Activated CD8-positive, alpha-beta memory T cell treated with anti-CD3 and anti-CD28 coated beads, Interleukin-2, amount 50 U/mL, for 24 hours (primary cell): ENCODE data around the gene MSH5.

ENCODE experiments used
- DNase-seq: peaks from one replicate; pipeline ENCODE4 v3.0.0-alpha.2; 2020; ENCODE audit errors: extremely low read depth

MSH5 gene

DNA sequence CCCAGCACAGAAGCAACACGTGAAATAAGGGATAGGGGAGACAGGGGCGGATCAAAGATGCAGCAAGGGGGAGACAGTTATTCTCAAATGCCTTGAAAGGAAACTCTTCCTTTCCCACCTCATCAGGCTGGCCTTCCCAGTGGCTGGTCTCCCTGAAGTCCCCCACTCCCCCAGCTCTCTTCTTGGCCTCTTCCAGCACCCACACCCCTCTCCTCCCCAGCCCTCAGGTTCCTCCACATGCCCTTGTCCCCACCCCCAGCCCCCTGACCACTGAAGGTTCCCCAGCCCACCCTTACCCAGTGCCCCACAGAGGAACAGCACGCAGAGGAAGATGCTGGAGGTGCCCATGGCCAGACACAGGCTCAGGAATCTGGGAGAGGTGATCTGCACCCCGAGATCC, 26.3 kb upstream of the MSH5 start:
- no peak for DNase-seq

DNA sequence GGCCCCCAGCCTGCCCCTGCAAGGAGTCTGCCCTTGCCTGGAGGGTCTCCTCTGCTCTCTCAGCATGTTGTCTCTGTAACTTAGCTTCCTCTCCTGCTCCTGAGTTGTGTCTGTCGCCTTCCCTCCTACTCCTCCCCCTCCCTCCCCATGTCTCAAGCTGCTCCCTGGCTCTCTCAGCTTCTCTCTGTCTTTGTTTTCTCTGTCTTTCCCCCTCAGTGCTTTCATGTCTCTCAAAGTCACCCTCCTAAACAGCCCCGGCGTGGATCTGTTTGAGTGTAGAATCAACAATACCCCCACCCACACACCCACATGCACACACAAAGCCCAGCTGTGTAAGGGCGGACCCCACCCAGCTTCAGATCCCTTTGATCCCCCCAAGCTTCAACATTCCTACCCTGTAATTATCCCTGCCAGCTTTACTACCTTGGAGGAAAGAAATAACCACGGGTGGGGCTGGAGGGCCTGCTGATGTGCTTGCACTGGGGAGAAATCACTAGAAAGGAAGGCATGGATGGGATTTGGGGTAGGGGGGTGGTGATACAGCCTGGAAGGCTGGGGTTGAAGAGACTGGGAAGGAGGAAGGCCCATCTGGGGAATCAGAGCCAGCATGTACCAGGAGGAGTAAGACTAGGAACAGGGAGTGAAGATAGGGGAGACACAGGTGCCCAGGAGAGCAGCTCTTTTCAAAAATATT, 25.7 kb upstream of the MSH5 start:
- no peak for DNase-seq

DNA sequence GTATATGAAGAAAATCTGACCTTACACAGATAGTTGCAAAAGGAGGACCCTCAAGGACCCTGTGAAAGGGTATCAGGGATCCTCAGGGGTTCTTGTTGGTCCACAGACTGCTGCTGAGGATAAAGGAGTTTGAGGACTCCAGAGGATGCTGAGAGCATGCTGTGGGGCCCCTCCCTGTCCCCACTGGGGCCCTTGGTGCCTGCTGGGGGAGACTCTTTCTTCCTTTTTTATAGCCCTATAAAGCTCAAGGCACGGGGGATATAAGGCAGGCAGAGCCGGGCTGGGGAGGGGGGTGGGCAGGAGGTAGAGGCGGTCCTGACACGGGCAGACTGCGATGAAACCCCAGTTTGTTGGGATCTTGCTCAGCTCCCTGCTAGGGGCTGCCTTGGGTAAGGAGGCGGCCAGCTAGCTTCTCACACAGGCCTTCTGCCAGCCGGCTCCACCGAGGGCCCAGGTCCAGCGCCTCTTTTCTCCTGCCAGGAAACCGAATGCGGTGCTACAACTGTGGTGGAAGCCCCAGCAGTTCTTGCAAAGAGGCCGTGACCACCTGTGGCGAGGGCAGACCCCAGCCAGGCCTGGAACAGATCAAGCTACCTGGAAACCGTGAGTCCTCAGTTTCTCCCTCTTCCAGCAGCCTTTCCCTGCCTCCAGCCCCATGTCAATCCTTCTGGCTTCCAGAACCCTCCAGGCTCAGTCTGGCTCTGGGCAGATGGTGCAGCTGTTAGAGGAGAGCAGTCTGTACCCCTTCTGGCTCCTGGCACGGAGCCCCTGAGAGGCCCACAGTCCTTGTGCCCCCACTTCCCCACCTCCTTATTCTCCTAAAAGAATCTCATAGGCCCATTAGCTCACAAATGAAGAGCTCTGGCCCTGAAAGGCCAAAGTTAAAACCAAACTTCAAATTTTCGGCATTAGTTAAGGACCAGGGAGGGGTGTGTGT, 24.5 kb upstream of the MSH5 start, which contains the start of gene LY6G6D:
TSS of gene LY6G6D (plus strand) at position 327 of the 937 bp plus-strand sequence. CDS start at position 335, 8 bp downstream.
- no peak for DNase-seq

DNA sequence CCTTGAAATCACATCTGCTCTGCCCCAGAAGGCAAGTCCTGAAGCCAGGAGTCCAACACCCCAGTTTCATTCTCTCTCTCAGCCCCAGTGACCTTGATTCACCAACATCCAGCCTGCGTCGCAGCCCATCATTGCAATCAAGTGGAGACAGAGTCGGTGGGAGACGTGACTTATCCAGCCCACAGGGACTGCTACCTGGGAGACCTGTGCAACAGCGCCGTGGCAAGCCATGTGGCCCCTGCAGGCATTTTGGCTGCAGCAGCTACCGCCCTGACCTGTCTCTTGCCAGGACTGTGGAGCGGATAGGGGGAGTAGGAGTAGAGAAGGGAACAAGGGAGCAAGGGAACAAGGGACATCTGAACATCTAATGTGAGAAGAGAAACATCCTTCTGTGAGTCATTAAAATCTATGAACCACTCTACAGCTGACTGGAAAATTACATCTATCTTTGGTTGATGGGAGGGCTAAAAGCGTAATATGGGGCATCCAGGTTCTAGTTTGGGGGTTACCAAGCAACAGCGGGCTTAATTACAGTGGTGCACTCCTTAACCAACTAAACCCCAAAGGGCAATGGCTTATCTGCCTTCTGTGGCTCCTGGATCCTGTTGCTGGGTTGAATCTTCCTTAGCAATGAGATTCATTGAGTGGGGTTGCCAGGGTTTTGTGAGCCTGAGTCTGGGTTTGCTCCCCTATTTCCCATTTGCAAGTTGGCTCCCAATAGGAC, 22.1 kb upstream of the MSH5 start:
- no peak for DNase-seq

DNA sequence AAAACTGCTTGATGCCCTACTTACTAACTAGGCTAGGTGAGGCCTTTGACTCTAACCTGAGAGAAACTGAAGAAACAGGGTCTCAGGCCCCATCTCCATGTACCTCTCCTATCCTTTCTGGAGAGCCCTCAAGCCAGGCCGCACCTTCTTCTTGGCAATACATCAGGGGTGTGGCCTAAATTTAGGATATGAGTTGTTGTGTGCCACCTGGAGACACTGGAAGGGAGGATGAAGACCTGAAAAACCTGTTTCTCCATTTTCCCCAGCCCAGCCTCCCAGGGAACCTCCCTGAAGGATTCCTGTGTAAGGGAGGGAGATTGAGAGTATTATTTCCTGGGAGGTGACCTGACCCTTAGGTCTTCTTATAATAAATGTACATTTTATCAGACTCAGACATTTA, 21.5 kb upstream of the MSH5 start:
- DNase-seq, result no peak

DNA sequence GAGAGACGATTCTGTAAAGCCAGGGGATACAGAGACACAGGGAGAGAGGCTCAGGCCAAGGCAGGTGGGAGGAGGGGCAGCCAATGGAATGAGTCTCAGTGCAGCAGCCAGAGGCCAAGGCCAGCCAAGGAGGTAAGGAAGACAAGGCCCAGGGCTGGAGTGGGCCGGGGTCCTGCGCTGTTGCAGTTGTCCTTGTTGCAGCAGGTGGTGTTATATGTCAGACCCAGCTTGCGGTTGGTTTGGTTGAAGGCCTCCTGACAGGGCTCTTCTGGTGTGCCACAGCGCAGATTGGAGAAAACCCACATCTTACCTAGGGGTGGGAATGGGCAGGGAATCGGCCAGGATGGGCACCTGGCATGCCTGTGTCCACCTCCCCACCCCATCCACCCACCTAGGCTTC, 20.8 kb upstream of the MSH5 start:
- DNase-seq, result no peak

GRCh38 chr6:31720196-31720770, 19.5 kb upstream of the MSH5 start:
- DNase-seq, result no peak

DNA sequence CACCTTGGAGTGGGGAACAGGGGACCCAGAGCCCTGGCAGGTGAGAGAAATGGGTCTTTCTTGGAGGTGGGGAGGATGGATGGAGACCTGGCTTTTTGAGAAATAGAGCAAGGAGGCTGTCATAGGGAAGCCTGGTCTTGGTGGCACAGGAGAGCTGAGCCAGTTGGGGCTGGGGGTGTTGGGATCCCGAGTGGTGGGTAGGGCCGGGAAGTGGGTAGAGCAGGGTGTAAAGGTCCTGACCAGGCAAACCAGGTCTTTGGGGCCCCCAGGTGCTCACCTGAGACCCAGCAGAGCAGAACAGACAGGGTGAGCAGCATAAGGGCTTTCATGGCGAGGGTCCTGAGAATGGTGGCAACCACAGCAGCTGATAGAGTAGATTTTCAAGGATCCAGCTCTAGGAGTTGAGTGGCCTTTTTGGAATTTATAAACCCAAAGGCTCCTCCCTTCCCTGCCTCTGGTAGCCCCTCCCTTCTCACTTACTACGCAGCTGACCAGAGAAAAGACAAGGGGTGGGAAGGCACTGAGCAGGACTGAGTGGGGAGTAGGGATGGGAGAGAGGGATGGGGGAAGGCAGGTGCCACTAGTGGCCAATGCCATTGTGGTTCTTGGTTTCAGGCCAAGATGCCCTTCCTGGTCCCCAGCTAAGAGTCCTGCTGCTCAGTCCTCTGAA, 18.3 kb upstream of the MSH5 start, which contains the start of gene LY6G6C:
TSS of gene LY6G6C (minus strand) at position 396 of the 670 bp plus-strand sequence. CDS start at position 329, 67 bp downstream.
- no peak for DNase-seq

GRCh38 chr6:31722173-31722572, 17.6 kb upstream of the MSH5 start:
- no peak for DNase-seq

GRCh38 chr6:31723245-31723979, 16.4 kb upstream of the MSH5 start, which contains the start of gene MPIG6B:
TSS of gene MPIG6B (plus strand) at chr6:31723373. CDS start at chr6:31723384, 11 bp downstream.
- no peak for DNase-seq

GRCh38 chr6:31723980-31724691, 15.7 kb upstream of the MSH5 start:
- no peak for DNase-seq

DNA sequence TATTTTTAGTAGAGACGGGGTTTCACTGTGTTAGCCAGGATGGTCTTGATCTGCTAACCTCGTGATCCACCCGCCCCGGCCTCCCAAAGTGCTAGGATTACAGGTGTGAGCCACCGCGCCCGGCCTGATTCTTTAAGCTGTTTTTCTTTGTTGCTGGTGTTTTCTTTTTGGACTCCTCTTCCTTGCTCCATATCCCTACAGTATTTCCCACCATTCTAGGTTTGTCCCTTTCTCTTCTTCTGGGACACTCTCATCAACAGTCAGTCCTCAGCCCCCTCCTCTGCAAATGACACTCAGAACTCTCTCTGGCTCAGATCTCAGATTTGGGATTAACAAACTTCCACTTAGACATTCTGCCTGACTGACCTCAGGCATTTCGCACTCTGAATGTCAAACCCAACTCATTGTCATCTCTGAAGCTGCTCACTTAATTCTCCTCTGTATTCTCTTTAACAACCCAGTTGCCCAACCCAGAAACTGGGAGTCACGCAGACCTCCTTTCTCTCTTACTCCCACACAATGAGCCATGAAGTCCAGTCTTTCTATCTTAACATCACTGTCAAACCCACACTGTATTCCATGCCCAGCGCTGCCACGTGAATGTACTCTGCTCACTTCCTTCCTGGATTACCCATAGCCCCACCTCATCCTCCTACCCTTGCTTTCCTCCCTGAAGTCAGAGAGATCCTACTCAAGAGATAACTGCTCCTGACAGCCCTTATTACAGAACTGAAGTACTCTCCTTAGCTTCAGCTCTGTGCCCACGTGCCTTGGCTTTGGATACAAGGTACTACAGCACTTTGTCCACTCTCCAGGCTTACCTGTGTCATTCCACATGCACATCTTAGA, 14.1 kb upstream of the MSH5 start:
- DNase-seq, result no peak

GRCh38 chr6:31727034-31727716, 12.6 kb upstream of the MSH5 start:
- no peak for DNase-seq

GRCh38 chr6:31727717-31728671, 11.8 kb upstream of the MSH5 start:
- DNase-seq, result no peak

- DNase-seq, result no peak
These were observed 10.9 kb upstream of the MSH5 start, which contains the start of gene DDAH2 for GRCh38 chr6:31728767-31729514. TSS of gene DDAH2 (minus strand) at chr6:31729299. CDS start at chr6:31729161, 138 bp downstream.

DNA sequence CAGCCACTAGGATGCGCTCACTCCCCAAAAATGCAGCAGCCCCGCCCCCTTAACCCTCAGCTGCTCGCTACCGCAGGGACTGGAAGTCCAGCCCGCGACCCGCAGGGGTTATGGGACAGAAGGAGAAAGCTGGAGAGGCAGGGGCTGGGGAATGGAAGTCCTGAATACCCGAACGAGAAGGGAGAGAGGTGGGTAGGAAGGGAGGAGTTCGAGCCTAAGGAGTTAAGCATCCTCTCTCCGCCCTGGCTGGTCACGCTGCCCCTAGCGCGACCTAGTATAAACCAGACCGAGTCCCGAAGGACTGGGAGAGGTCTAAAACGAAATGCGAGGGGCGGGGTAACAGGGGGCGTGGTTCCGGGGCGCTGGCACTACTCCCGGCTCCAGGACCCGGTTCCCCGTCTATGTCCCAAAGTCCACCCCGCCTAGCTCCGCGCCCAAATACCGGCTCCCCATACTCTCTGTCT, 10.3 kb upstream of the MSH5 start:
- DNase-seq, result no peak
